ENCODE data around the gene HSPG2.

DNA sequence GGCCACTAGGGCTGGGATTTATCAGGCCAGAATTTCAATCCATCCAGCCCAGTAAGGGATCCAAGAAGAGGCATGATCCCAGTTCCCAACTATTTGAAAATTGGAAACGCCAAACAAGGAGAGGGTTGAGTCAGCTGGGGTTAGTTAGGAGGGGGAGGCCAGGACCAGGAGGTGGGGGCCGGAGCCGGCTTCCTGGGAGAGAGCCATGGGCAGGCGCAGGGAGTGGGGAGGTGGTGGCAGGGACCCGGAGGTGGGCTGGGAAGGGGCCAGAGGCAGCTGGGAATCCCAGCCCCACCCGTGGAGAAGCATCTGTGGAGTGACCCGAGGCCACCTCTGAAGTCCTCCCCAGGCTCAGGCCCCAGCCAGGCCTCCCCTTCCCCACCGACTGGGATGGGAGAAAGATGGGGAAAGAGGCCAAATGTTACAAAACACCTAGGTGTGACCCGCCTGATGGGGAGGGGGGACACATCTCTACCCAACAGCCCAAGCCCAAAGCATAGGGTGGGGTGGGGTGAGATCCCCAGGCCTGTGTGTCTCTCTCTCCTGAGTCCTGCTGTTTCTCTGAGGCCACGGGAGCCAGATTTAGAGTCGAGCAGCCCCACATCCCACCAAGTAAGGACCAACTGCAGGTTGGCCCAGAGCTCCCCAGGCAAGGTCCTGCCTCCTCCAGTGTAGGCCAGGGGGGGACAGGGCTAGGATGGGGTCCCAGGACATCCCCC, 10.1 kb downstream of the HSPG2 start:
- TF ChIP-seq, protein P1, sequence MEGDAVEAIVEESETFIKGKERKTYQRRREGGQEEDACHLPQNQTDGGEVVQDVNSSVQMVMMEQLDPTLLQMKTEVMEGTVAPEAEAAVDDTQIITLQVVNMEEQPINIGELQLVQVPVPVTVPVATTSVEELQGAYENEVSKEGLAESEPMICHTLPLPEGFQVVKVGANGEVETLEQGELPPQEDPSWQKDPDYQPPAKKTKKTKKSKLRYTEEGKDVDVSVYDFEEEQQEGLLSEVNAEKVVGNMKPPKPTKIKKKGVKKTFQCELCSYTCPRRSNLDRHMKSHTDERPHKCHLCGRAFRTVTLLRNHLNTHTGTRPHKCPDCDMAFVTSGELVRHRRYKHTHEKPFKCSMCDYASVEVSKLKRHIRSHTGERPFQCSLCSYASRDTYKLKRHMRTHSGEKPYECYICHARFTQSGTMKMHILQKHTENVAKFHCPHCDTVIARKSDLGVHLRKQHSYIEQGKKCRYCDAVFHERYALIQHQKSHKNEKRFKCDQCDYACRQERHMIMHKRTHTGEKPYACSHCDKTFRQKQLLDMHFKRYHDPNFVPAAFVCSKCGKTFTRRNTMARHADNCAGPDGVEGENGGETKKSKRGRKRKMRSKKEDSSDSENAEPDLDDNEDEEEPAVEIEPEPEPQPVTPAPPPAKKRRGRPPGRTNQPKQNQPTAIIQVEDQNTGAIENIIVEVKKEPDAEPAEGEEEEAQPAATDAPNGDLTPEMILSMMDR (IDR thresholded peaks at IDR 0.05; ENCODE audit: poor library complexity, severe bottlenecking): no peak
- TF ChIP-seq POLR2AphosphoS5 (IDR thresholded peaks at IDR 0.05): no peak
- no peak for TF ChIP-seq EZH2 (IDR thresholded peaks at IDR 0.05; ENCODE audit: borderline replicate concordance, insufficient read depth, low read length, poor library complexity, severe bottlenecking)
- TF ChIP-seq TAF1 (IDR thresholded peaks at IDR 0.05; ENCODE audit: low read depth): no peak

Data from neural cell (in vitro differentiated cells).